Bronchial epithelial cell (primary cell): Measurements from ENCODE around the gene SMPD1. TPM values are rescaled to one million over a fixed set of nuclear protein-coding genes. Genes with fewer than 3 reads are reported as not detected.

Experiments
- DNase-seq: peaks from one replicate; pipeline ENCODE4 v3.0.0-alpha.2; 2010; ENCODE audit warnings: low read depth
- FAIRE-seq: peaks from 2 replicates; lab custom pipeline; 2011; peaks lifted over from hg19 to GRCh38; lab: Jason Lieb, UNC
- H3K27me3 ChIP-seq: 2 replicates; pipeline ENCODE4 v1.5.1; 2011; ENCODE audit warnings: low read length; ENCODE audit not compliant: control insufficient read depth, insufficient read depth
- H3K36me3 ChIP-seq: 2 replicates; pipeline ENCODE4 v1.5.1; 2011; ENCODE audit warnings: low read length; ENCODE audit not compliant: control insufficient read depth, insufficient read depth
- H3K4me3 ChIP-seq: 2 replicates; pipeline ENCODE4 v1.5.1; 2011; ENCODE audit warnings: mild to moderate bottlenecking, low read depth, low read length, control low read depth
- CTCF ChIP-seq: IDR thresholded peaks from 2 replicates; pipeline ENCODE4 v1.5.1; 2011; ENCODE audit warnings: mild to moderate bottlenecking, moderate library complexity, low read length, control low read depth, inconsistent platforms; ENCODE audit not compliant: insufficient read depth, severe bottlenecking
- total RNA-seq: library from RNA; depleted of rRNA; stranded (reverse); fragments of >200 nt; gene quantifications from 2 replicates; pipeline ENCODE4 v1.2.1, GENCODE V29; 2014

The SMPD1 gene
- total RNA-seq, 1 donor from 2014 or later, result 1.1 TPM

GRCh38 chr11:6404342-6405051 lies 14.2 kb downstream of the SMPD1 start:
- FAIRE-seq, result peak; percentile 89
- Histone ChIP-seq H3K36me3 (no peaks in the 10 kb centered on the region), H3K4me3 (no peak overlapping the region), H3K27me3 (peaks cover 2% of the 10 kb centered on the region)
- TF ChIP-seq CTCF, result no peak
- DNase-seq, result peak; percentile 34

DNA sequence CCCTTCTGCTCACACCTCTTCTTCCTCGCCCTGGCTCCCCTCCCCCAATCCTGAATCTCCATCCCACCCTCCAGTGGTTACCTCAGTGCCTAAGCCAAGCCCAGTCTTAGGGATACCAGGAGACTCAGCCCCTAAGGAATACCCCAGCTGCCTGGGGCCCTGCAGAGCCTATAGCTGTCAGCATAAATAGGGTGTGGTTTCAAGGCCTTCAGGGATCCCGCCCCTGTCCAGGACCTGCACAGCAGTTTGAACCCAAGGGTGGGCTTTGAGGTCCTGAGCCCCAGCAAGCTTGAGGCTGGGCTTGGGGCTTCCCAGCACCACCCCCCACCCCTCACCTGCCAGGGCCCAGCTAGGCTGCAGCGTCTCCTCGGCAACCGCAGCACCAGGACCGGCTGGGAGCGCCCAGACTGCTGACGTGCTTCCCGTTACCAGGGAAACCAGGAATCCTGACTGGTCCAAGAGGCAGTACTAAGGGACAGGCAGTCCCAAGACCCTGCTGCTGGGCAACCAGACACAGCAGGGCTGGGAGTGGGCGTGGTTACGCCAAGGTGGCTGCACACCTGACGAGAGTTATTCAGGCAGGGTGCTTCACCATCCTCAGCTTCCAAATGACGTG lies 14.9 kb downstream of the SMPD1 start:
- TF ChIP-seq CTCF, result no peak
- Histone ChIP-seq H3K4me3 (no peak overlapping the region), H3K27me3 (peaks cover 2% of the 10 kb centered on the region), H3K36me3 (no peaks in the 10 kb centered on the region)
- DNase-seq, result no peak
- FAIRE-seq, result no peak

DNA sequence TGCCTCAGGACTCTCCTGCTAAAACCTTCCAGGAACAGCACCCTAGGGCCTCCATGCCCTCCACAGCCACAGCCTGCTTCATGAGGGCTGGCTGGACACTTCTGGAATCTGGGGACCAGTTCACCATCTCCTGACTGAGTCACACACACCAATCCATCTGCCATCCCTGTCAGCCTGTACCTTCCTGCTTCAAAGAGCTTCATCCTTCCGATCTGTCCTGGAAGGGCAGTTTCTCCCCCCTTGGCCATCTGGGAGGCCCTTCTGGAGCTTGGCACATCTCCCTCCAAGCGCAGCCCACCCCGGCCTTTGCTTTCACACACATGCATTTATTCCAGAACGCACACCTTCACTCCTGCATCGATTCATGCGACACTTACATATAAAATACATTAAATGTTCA lies 15.6 kb downstream of the SMPD1 start:
- no peak for TF ChIP-seq CTCF
- Histone ChIP-seq H3K27me3 (peaks cover 2% of the 10 kb centered on the region), H3K4me3 (no peak overlapping the region), H3K36me3 (no peaks in the 10 kb centered on the region)
- no peak for DNase-seq
- FAIRE-seq, result peak; percentile 79

DNA sequence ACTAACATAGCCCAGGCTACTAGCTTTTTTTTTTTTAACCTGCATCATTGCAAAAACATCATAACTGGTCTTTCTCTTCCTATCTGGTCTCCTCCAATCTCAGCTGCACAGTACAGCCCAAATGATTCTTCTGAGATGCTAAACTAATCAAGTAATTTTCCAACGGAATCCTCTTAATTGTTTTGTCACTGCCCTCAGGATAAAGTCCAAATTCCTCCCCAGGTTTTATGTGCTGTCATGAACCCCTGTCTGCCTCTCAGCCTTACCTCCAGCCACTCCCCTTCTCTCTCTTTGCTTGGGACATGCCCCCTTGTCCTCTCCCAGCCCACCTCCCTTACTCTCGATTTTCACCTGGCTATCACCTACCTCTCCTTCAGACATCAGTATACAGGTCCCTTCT lies 16.1 kb downstream of the SMPD1 start:
- no peak for TF ChIP-seq CTCF
- H3K4me3 ChIP-seq, result no peak overlapping the region
- peaks cover 2% of the 10 kb centered on the region for H3K27me3 ChIP-seq
- no peaks in the 10 kb centered on the region for H3K36me3 ChIP-seq
- no peak for FAIRE-seq
- no peak for DNase-seq

DNA sequence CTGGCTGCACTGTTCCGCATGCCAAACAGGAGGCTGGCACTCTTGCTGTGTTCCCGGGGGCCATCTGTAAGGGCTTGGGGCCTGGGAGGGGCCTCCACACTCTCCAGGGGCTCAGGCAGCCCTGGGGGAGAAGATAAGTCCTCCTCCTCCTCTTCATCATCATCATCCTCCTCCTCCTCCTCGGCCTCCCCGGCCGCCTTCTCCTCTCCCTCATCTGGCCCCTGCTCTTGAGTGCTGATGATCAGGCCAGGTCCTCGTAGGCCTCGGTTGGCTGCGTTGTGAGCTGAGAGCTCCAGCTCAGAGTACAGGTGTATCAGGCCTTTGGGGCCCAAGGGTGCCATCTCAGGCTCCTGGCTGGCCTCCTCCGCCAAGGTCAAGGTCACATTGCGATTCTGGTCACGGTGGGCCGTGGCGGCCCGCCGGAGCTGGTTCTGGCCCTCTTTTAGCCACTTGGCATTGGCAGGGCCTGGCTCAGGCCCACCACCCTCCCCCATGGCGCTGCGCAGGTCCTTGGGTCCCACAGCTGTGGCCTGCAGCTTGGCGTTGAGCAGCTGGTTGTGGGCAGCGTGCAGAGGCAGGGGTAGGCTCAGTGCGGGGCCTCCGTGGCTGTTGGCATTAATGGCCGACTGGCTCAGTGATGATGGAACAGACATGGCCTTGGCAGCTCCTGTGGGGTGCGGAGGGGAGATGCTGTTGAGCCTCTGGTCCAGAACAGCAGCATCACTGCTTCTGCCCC lies 20.6 kb downstream of the SMPD1 start:
- DNase-seq (no peak), FAIRE-seq (no peak)
- Histone ChIP-seq H3K27me3 (no peaks in the 10 kb centered on the region), H3K36me3 (no peaks in the 10 kb centered on the region), H3K4me3 (no peak overlapping the region)
- no peak for TF ChIP-seq CTCF
